ENCODE results near the gene TULP1. TPM values are rescaled to one million over a fixed set of nuclear protein-coding genes. Genes with fewer than 3 reads are reported as not detected.

Gene TULP1
- total RNA-seq, 1 experiment from 2014 or later = not detected

GRCh38 chr6:35510916-35511561, 1.7 kb downstream of the TULP1 start (continued):
- TF ChIP-seq ZBTB33 (IDR thresholded peaks at IDR 0.05; ENCODE audit: extremely low read depth, insufficient replicate concordance, low read length) = no peak
- no peak for TF ChIP-seq ZNF274 (IDR thresholded peaks at IDR 0.05; ENCODE audit: low read depth, low read length)
- TF ChIP-seq JUND (IDR thresholded peaks at IDR 0.05) = no peak
- no peak for TF ChIP-seq RAD21 (IDR thresholded peaks at IDR 0.05; ENCODE audit: low read depth)
- no peak for TF ChIP-seq SIN3A (IDR thresholded peaks at IDR 0.05; ENCODE audit: low read depth)
- TF ChIP-seq REST (IDR thresholded peaks at IDR 0.05; ENCODE audit: low read depth) = no peak
- TF ChIP-seq ZFX (IDR thresholded peaks at IDR 0.05) = no peak
- no peak for TF ChIP-seq EZH2 (IDR thresholded peaks at IDR 0.05)
- no peak for TF ChIP-seq EZH2phosphoT487 (IDR thresholded peaks at IDR 0.05; ENCODE audit: borderline replicate concordance)

Data from HCT116 (cell line).